Skeletal muscle cell (primary cell): ENCODE measurements around the gene KIF23.
"Not testable (repeated sequence)": the region's sequence is repeated elsewhere in the genome, so short reads cannot be mapped to it uniquely, and the experiment has no call there.

Experiments used
- DNase-seq: peaks from one replicate; pipeline ENCODE4 v3.0.0-alpha.2; 2010; ENCODE audit warnings: low read depth
- H3K4me3 ChIP-seq: 2 replicates; pipeline ENCODE4 v1.5.1; 2011; ENCODE audit warnings: low read depth, mild to moderate bottlenecking, control low read depth, low read length, moderate library complexity

KIF23 gene

DNA sequence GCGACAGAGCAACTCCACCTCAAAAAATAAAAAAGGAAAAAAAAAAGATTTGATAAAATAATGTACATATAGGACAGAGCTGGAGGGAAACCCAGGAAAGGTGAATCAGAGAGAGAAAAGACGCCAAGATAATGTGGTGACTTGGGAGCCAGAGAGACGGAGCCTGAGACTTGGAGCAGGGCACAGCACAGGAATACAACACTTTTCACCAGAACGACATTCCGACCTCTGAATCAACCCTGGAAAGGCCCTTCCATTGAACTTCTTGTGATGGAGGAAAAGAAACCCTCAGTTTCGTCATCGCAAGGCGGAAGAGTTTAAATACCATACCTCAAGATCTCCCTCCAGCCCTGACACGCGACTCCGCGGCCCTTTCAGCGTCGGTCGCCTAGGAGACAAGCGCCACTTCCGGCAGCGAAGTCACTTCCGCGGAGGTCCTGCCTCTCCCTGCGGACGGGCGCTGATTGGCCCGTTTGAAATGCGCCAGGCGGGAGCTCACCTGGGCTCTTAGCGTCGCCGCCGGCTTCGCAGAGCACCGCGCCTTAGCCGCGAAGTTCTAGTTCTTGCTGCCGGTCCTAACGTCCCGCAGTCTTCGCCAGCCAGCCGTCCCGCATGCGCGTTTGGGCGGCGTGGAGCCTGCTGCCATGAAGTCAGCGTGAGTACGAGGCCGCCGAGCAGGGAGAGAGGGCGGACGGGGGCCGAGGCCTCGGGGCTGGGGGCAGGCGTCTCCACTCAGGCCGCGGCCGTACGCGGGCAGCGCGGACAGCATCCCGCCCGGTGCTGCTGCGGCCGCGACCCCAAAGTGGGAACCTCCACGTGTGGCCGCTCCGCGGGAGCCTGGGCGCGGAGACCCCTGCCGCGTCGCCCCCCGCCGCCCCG is at the start of gene KIF23:
Gene KIF23 (plus strand): TSS at position 528 of the 879 bp plus-strand sequence. CDS start 117 bp downstream, at position 645.
- DNase-seq, result peak; percentile 66
- H3K4me3 ChIP-seq, result peak within 1 kb of the TSS; percentile 85

DNA sequence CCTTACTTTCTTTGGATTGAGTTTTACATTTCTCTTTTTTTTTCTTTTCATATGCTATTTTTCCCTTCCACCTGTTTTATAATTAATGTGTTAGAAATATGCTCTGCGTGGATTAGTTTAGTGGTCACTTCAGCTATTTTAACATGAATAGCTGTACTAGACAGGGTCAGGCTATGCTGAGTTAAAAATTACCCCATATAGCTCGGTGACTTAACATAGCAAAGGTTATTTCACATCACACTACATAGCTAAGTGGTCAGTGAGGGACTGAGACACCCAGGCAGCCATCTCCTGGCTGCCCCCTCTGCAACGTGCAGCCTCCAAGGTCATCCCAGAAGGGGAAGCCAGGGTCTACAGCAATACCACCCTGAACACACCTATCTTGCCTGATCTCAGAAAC is 46.9 kb upstream of the KIF23 start:
- no peak for DNase-seq
- H3K4me3 ChIP-seq, result no peak overlapping the region

DNA sequence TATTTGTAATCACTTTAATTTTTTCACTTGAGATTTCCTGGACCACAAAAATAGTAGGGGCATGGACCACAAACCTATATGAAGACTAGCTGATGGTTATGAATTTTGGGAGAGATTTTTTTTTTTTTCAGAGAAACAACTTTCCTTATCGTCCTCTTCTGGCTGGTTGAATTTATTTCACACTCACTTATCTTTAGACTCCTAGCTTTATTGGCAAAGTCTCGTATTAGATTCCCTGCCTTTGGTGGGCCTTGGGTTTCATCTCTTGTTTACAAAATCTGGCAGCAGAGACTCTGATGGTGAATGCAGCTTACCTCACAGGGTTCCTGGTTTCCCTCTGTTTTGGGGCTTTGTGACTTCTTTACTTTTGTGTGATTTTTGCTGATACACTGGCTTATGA is 44.5 kb upstream of the KIF23 start:
- no peak for DNase-seq
- no peak overlapping the region for H3K4me3 ChIP-seq

DNA sequence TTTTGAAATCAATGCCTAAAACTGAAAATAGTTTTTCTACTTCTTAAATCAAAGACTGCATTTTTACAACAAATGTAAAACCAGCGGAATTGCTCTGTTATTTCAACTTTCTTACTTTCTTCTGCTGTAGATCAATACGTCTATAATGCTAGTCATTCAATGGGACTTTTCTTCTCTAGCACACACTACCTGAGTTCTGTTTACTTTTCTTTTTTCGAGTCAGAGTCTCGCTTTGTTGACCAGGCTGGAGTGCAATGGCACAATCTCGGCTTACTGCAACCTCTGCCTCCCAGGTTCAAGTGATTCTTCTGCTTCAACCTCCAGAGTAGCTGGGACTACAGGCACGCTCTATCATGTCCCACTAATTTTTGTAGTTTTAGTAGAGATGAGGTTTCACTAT is 40.7 kb upstream of the KIF23 start:
- no peak for DNase-seq
- no peak overlapping the region for H3K4me3 ChIP-seq

GRCh38 chr15:69375151-69375790 is 38.9 kb upstream of the KIF23 start:
- no peak overlapping the region for H3K4me3 ChIP-seq
- DNase-seq, result no peak

DNA sequence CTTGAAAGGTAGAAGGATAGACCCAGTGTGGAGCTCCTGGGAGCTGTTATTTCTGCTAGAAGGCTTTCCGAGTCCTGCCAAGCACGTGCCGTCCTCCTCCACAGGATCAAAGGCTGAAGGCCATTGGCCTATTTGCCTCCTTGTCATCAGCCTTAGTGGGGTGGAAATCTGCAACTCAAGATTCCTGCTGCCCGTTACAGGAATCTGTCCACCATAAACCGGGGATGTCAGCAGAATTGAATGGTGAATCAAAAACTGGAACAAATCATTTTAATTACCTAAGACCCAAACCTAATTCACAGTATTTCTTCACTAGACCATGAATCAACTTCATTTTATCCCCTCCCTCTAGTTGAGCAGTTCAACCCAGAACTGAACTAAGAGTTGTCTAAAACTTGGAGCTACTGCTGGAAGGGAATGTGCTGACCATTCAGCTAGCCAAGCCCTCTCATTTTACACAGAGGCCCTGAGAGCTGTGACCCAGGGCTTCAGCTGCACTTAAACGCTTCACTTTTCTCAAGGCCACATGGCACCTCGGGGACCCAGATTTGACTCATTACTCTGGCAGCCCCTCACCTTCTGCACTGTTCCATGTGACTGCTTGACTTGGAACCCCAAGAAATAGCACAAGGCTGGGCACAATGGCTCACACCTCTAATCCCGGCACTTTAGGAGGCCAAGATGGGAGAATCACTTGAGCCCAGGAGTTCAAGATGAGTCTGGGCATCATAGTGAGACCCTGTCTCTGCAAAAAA is 36.8 kb upstream of the KIF23 start:
- no peak overlapping the region for H3K4me3 ChIP-seq
- DNase-seq, result no peak

GRCh38 chr15:69380100-69380725 is 33.9 kb upstream of the KIF23 start:
- DNase-seq, result no peak
- no peak overlapping the region for H3K4me3 ChIP-seq

DNA sequence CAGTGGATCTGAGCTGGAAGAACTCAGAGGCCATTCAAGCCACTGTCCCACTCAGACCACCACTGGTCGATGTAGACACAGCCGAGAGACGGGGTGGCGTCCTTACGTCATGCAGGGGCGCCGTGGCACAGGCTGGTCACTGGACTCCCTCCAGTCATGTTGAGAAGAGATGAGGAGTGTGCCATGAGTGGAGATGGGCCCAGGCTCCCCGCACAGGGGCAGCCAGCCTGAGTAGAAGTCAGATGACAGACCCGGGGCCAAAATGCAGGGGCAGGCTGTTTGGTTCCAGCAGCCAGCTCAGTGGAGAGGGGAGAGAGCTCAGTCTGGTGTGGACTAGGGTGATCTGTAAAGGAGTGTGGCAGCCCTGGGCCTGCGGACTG is 33.4 kb upstream of the KIF23 start:
- DNase-seq, result no peak
- H3K4me3 ChIP-seq, result no peak overlapping the region

DNA sequence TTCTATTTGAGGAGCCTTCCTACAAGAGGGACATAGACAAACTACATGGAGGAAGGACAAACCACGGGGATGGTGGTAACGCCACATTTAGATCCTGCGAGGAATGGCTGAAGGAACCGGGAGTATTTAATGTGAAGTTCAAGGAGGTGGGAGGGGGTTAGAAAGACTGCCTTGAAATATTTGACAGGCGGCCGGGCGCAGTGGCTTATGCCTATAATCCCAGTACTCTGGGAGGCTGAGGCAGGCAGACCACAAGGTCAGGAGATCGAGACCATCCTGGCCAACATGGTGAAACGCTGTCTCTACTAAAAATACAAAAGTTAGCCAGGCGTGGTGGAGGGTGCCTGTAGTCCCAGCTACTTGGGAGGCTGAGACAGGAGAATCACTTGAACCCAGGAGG is 32.0 kb upstream of the KIF23 start:
- H3K4me3 ChIP-seq, DNase-seq: not testable (repeated sequence)

DNA sequence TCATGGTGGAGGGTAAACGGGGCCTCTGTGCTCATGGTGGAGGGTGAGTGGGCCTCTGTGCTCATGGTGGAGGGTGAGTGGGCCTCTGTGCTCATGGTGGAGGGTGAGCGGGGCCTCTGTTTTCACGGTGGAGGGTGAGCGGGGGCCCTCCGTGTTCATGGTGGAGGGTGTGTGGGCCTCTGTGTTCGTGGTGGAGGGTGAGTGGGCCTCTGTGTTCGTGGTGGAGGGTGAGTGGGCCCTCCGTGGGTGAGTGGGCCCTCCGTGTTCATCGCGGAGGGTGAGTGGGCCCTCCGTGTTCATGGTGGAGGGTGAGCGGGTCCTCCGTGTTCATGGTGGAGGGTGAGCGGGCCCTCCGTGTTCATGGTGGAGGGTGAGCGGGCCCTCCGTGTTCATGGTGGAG is 30.1 kb upstream of the KIF23 start:
- H3K4me3 ChIP-seq, DNase-seq: not testable (repeated sequence)

DNA sequence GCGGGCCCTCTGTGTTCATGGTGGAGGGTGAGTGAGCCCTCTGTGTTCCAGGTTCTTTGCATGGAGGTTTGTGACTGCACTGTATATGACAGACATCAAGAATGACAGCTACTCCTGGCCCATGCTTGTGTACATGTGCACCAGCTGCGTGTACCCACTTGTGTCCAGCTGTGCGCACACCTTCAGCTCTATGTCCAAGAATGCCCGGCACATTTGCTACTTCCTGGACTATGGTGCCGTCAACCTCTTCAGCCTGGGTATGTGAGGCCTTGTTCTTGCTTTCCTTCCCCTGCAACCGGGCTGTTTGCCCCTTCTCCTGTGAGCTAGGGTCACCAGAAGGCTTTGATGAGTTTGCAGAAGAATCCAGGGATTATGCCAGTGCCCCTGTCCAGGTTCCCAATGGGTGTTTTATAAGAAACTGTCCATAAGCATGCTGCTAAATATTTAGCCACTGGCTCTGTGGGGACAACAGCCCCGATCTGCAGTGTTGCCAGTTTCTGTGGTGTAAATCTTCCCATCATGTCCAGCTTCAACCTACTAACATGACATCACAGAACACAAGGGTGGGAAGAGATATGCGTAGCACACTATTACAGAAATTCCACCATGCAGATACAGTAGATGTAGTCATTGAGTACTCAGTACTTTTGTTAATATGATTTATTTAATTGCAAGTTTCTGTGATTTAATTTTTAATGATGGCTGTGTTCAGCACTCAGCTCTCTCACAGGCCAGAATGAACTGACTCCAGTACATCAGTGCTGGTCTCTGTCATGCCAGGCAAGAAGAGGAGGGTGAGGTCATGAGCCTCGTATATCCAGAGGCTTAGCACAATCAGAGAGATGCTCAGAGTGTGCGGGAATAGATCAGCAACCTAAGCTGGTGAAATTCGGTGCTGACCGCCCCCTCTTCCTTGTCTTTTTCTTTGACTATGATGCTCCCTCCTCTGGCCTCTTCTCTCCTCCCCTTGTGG is 29.2 kb upstream of the KIF23 start:
- no peak for DNase-seq
- no peak overlapping the region for H3K4me3 ChIP-seq

GRCh38 chr15:69385831-69386230 is 28.3 kb upstream of the KIF23 start:
- H3K4me3 ChIP-seq, result no peak overlapping the region
- DNase-seq, result no peak

DNA sequence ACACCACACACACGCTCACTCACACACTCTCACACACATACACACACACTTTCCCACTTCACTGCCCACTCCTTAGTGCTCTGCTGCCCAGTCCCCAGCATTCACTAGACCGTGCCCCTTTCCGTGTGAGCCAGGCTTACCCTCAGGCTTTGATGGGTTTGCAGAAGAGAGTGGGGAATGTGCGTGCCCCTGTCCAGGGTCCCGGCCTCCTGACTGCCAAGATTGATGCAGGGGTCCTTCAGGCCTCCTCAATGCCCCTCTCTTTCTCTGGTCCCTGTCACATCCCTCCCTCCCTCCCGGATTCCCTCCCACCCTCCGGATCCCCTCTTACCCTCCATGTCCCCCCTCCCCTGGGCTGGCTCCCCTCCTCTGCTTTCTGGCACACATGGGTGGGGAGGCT is 27.9 kb upstream of the KIF23 start:
- no peak for DNase-seq
- H3K4me3 ChIP-seq, result no peak overlapping the region

DNA sequence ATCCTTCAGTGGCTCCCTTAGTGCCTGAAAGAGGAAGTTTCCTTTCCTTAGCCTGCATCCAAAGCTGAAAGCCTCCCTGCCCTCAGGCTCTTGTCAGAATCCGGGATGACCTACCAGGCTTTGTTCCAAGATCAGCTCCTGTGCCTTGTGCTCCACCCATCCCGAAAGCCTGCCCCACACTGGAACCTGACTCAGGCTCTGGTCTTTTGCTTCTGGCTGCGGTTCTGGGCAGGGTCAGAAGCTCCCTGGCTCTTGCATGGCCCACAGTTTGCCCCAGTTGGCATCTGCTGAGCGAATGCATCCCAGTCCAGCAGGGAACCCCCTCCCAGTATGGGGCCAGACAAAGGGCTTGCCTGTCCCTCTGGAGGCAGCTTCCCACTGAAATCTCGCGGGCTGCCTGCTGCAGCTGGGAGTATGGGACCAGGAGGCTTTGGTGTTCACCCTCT is 25.9 kb upstream of the KIF23 start:
- no peak overlapping the region for H3K4me3 ChIP-seq
- DNase-seq, result no peak

GRCh38 chr15:69389426-69389825 is 24.7 kb upstream of the KIF23 start:
- no peak overlapping the region for H3K4me3 ChIP-seq
- no peak for DNase-seq

DNA sequence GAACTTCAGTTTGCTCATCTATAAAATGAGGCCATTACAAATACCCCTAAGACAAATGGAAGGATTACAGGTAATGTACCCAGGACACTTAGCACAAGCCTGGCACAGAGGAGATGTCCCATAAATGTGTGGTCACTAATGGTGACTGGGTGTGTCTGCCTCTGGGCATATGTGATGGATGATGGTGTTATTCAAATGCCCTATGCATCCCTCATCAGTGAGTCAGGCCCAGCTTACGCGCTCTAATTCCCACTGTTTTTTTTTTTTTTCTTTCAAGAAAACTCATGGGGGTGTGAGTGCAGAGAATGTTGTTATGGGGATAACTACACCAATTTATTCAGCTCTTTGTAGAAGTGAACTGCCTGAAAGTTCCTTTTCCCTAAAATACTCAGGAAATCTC is 23.6 kb upstream of the KIF23 start:
- H3K4me3 ChIP-seq, result no peak overlapping the region
- no peak for DNase-seq

DNA sequence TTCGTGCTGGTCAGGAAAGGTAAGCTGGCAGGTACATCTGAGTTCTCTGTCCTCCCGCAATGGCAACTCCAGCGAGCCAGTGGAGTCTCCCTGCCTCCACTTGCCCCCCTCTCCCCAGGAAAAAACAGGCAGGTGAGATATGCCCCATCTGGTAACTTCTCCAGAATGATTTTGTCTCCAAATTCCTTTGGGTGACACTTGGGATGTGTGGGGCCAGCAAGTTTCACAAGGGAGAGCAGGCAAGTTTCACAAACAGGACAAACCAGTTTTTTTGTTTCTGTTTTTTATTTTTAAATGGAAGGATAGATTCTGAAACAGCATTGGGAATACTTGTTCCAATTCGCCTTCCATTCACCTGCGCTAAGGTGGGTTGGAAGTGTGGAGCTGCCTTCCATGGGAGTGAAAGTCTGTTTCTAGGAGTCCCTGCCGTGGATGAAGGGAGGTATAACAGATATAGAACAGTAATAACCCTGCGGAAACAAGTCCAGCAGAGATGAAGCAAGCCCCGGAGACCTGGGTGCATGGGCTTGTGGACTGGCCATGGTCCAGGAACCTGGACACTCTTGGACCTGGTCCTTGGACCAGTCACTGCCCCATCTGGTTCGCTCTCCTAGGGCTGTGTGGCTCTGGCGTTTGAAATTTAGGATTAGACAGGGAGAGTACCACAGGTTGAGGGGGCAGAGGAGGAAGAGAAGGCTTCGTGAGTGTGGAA is 22.9 kb upstream of the KIF23 start:
- no peak overlapping the region for H3K4me3 ChIP-seq
- no peak for DNase-seq

- DNase-seq, result no peak
- no peak overlapping the region for H3K4me3 ChIP-seq
Observed at GRCh38 chr15:69392352-69392751, 21.8 kb upstream of the KIF23 start.
